Femur (tissue), 1 donor: ENCODE data around the gene SMIM5.

ENCODE experiments used
- DNase-seq: peaks from one replicate; pipeline ENCODE4 v3.0.0-alpha.2; 2017

Gene SMIM5

DNA sequence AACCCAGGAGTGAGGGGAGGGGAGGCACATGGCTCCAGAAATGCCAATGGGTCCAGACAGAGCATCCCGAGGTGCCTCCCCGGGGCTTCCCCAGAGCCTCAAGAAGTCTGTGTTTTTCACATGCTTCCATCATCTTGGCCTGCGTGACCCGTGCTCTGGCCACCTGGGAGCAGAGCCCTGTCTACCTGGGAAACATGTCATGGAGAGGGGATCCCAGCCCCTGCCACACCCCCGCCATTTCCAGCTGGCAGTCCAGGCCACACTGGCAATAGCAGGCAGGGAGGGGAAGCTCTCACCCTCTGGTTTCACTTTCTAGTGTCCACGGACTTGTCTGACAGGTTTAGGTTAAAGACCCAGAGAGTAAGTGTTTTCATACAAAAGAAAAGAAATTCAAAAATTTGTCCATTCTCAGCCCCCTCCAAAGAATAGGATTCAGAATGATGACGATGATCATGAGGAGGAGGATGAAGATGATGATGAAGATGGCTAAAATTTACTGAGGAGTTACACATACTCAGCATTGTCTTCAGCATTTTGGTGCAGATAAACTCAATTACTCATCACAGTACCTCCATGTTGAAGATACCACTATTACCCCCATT, 9.0 kb downstream of the SMIM5 start:
- DNase-seq, result peak; percentile 16

- DNase-seq, result peak; percentile 16
Observed at GRCh38 chr17:75642784-75643642, 9.8 kb downstream of the SMIM5 start.

GRCh38 chr17:75643643-75644017, 10.4 kb downstream of the SMIM5 start:
- DNase-seq, result no peak

DNA sequence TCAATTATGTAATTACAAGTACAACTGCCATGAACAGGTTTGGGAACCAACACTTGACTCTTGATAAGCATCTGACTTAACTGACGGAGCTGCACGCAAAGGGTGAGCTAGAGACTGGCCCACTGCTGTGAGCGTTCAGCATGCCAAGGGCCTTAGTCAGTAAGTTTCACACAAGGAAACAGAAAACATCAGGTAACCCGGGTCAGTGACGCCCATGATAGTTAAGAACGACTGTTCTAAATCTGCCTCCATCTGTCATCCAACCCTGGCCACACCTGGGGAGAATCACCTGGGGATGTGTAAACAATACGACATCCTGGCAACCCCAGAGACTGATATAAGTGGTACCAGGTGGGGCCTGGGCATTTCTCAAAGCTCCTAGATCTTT, 12.3 kb downstream of the SMIM5 start:
- DNase-seq, result no peak

DNA sequence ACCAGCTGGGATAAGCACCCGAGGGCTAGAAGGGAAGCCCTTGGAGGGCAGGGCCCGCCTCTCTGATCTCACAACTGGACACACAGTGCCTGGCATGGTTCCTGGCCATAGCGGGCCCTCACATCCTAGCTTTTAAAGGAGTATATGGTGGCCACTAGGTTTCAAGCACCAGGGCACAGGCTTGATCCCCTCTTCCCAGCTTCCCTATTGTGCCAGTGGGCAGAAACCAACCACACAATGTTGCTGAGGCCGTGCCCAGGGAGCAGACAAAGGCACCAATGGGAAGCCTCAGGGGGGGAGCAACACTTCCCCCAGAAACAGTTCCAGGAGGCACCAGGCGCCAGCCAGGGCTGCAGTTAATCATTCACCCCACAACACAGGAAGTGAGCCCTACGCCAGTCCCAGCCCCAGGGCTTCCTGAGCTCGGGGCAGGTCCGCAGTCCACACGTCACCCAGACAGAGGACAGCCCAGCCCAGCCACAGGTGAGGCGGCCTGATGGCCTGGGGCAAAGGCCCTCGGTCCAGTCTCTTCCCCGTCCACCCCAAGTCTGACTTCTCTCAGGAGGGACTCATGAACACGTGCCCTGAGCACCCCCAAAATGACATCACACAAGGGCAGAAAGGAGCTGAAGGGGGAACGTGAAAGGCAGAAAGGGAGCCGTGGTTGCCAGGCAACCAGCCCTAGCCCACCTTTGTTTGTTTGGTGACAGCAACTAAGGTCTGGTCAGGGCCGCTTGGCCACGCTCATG, 12.8 kb downstream of the SMIM5 start:
- peak; percentile 25 for DNase-seq

GRCh38 chr17:75646638-75646992, 13.4 kb downstream of the SMIM5 start:
- DNase-seq, result no peak

- DNase-seq, result no peak
Observed at GRCh38 chr17:75647061-75647460, 13.8 kb downstream of the SMIM5 start.

GRCh38 chr17:75647921-75648320, 14.7 kb downstream of the SMIM5 start:
- no peak for DNase-seq

- no peak for DNase-seq
Observed at GRCh38 chr17:75649687-75650086, 16.5 kb downstream of the SMIM5 start.

GRCh38 chr17:75650874-75651273, 17.6 kb downstream of the SMIM5 start:
- DNase-seq, result no peak

DNA sequence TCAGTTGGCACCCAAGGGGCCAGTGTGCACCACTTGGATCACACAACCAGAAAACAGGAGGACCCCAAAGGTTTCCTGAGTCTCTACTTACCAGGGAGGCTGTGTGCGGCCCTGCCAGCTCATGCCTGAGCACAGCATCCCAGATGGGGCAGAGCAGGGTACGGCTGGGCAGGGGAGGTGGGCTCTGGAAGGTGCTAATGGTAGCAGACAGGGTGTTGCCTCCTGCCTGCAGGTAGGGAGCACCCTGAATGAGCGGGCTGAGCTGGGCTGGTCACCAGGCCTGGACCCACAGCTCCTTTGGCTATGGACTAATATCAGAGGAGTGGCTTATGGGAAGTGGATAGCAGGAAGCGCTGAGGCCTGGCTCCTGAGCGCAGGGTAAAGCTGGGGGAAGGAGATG, 19.1 kb downstream of the SMIM5 start:
- no peak for DNase-seq

GRCh38 chr17:75652934-75653549, 19.8 kb downstream of the SMIM5 start:
- peak; percentile 62 for DNase-seq

- DNase-seq, result no peak
Observed at GRCh38 chr17:75654176-75654575, 20.9 kb downstream of the SMIM5 start.

GRCh38 chr17:75658237-75658636, 25.0 kb downstream of the SMIM5 start:
- DNase-seq, result no peak

GRCh38 chr17:75661531-75661930, 28.3 kb downstream of the SMIM5 start:
- no peak for DNase-seq

DNA sequence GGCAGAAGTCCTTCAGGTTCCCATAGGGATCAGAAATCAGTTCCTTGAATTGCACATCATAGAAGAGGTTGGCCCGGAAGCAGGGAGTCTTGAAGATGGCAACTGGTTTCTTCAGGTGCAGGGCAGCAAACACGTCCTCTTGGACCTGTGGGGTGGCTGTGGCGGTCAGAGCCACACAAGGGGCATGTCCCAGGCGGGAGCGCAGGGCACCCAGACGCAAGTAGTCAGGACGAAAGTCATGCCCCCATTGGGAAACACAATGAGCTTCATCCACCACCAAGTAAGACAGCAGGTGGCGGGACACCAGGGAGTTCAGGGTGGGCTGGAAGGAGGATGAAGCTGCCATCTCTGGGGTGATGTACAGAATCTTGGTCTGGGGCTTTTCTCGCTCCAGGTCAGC, 29.3 kb downstream of the SMIM5 start:
- no peak for DNase-seq

DNA sequence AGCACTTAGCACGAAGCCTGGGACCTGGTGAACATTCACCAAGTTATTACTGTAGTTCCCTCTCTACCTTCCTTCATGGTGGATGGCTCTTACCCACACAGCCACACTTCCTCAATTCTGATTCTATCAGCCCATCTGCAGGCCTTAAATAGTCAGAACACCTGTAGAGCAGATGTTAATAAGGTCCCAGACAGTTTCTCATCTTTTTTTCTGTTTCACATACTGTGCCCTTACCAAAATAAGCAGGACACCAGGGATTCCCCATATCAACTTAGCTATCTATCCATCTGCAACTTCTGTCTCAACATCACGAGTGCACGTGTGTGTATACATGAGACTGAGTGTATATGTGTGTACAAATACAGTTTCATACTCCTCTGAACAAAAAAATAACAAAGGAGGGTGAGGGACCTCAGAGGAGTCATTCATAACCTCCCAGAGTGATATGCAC, 30.9 kb downstream of the SMIM5 start:
- DNase-seq, result no peak

GRCh38 chr17:75665981-75666380, 32.7 kb downstream of the SMIM5 start:
- no peak for DNase-seq

DNA sequence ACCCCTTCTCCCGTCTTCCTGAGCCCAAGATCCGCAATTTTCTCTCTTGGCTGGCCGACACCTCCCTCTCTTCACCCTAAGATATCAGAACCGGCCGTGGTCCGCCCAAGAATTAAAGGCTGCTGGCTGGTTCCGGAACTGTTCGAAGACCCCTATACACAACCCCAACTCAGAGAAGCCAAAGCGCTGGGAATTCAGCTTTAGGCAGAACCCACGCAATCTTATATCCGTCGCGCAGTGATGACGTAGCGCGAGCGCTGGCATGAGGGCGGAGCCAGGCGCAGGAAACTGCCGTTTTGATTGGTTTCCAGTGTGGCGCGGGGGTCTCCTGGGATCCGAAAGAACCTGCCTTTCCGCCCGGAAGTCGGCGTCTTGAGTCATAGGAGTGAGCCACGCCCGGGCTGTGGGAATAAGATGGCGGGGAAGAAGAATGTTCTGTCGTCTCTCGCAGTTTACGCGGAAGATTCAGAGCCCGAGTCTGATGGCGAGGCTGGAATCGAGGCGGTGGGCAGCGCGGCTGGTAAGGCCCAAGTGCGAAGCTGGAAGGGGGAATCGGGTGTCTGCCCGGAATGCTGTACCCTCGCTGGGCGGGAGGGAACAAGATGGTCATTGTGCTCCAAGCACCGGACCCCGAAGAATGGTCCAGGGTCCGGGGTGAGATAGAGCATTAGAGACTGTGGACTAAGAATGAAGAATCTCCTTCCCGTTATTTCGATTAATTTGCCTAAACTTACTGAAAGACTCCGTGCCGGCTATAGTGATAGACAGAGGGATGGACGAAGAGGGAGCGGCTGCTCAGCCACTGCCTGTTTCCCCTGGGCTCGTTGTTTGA, 33.9 kb downstream of the SMIM5 start, which contains the start of the genes RECQL5 and SAP30BP:
RECQL5 (minus strand) TSS at position 196 of the 832 bp plus-strand sequence. CDS start 597 bp downstream, outside the sequence.
SAP30BP (plus strand) TSS at position 380 of the 832 bp plus-strand sequence; CDS start at position 415, 35 bp downstream.
- peak; percentile 98 for DNase-seq

DNA sequence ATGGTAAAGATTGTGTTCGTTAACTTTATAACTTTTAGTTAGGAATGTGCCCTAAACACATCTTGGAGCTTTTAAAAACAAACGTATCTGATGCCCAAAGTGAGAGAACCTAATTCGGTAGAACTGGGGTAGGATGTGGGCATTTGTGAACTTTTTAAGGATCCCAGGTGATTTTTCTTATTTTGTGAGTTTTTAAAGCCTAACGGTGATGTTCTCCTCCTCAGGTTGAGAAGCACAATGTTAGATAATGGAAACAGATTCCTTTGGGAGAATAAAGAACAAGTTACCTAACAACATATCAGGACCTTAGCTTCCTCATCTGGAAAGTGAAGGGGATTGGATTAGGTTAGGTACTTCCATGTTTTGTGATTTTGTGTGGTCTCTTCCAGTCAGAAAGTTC, 34.6 kb downstream of the SMIM5 start:
- no peak for DNase-seq

GRCh38 chr17:75668489-75668888, 35.3 kb downstream of the SMIM5 start:
- DNase-seq, result no peak

DNA sequence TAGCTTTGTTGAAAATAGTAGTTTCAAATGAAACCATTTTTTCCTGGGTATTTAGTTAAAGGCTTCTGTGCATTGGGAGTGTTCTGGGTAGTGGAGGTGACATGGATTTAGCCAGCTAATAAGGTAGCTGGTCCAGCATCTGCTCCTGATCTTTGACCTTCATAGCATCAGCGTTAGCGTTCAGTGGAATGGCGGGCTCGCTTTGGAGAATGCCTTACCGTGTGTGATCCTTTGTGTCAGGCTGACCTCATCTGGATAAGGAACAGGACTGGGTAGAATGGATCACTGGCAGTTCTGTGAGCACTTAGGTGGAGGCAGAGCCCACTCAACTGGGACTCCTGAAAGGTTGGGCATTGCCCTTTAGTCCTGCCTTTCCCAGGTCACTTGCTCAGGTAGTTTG, 37.6 kb downstream of the SMIM5 start:
- DNase-seq, result no peak
